Effector CD4-positive, alpha-beta T cell (primary cell): ENCODE data around the gene CNN2.

Experiments
- DNase-seq: peaks from one replicate; pipeline ENCODE4 v3.0.0-alpha.2; 2020

The CNN2 gene

GRCh38 chr19:996051-996838 is 30.2 kb upstream of the CNN2 start:
- DNase-seq, result peak; percentile 85

DNA sequence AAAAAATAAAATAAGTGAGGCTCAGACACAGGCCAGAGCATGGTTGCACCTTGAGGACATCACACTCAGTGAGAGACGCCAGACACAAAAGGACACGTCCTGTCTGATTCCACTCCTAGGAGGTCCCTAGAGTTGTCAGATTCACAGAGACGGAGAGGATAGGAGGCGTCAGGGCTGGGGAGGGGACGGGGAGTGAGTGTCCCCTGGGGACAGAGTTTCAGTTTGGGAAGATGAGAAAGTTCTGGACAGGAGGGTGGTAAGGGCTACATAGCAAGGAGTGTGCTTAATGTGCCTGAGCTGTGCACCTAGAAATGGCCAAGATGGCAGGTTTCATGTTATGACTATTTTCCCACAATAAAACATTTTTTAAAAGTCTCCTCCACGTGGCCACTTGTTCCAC is 28.3 kb upstream of the CNN2 start:
- DNase-seq, result no peak

DNA sequence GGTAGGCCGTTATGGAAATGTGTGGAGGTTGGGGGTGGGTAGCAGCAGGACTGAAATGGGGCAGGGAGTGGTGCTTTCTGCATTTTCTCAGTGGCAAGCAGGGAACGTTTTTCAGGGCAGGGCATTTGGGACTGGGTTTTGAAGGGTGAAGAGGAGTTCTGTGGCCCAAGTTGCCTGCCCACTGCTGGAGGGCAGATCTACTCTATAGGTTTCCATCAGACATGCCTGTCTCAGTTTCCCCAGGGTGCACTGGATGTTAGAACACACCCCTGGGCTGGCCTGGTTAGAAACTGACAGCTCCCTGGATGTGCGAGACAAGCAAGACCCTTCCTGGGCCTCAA is 27.1 kb upstream of the CNN2 start:
- no peak for DNase-seq

DNA sequence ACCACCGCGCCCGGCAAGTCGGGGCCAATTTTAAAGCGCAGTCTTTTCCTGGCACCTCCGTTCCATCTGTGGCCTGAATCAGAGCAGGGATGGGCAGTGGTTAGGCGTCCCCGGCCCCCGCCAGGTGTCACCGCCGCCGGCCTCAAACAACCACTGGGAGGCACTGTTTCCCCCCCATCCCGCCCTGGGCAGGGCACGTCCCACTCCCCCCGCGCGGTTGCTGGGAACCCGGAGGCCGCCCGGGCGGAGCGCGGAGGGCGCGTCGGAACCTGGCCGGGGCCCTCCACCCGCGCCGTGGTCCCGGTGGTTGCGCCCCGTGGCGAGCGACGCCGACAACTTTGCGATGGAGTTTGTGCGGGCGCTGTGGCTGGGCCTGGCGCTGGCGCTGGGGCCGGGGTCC is 26.3 kb upstream of the CNN2 start, which contains the start of gene GRIN3B:
Gene GRIN3B, plus strand, starts transcription at position 325 of the 400 bp plus-strand sequence. Its CDS starts 19 bp downstream, at position 344.
- peak; percentile 41 for DNase-seq

DNA sequence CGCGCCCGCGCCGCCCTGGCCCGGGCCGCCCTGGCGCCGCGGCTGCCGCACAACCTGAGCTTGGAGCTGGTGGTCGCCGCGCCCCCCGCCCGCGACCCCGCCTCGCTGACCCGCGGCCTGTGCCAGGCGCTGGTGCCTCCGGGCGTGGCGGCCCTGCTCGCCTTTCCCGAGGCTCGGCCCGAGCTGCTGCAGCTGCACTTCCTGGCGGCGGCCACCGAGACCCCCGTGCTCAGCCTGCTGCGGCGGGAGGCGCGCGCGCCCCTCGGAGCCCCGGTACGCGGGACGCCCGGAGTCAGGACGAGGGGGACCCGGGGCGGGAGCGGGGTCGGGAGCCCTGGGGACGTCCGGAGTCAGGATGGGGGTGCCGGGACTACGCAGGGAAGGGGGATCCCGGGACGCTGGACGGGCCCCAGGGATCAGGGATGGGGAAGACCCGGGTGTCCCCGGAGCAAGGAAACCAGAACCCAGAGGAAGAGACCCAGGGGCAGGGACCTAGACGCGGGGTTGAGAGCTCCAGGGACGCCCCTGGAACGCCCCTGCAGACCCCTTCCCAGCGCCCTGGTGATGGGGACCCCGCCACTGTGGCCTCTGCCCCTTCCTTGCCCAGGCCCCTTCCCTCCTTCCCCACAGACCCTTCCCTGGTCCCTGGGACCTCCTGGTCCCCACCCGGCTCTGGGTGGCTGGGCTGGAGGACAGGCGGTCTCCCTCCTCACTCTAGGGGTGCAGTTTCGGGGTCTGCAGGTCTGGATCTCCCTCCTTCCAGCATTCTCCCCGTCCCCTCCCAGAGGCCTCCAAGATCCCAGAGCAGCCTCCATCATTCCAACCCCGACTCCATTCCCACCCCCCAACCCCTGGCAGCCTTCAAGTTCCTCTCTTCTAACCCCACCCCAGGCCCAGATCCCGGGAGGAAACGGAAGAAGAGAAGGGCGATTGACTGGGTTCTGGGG is 25.5 kb upstream of the CNN2 start:
- DNase-seq, result no peak

DNA sequence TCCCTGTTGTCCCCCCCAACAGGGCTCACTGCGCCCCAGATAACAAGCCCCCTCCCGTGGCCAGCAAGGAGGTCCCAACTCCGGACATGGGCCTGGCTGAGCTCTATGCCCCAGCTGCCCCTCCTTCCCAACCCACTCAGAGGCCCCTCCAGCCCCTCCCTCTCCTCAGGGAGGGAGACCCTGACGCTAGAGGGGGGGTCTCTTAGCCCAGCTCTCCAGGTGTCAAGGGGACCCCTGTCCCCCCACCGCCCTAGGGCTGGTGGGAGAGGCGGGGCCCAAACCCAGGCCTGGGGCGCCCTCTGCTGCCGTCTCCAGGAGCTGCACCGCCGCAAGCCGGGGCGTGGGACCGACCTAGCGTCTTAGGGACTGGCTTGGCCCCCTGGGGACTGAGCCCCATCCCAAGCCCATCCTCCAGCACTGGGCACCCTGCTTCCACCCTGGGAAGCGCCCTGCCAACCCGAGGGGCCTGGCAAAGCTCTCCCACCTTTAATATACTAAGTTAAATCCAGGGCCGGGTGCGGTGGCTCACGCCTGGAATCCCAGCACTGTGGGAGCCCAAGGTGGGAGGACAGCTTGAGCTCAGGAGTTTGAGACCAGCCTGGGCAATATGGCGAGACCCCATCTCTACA is 24.8 kb upstream of the CNN2 start:
- peak; percentile 65 for DNase-seq

- no peak for DNase-seq
Observed at GRCh38 chr19:1002600-1002999, 23.8 kb upstream of the CNN2 start.

DNA sequence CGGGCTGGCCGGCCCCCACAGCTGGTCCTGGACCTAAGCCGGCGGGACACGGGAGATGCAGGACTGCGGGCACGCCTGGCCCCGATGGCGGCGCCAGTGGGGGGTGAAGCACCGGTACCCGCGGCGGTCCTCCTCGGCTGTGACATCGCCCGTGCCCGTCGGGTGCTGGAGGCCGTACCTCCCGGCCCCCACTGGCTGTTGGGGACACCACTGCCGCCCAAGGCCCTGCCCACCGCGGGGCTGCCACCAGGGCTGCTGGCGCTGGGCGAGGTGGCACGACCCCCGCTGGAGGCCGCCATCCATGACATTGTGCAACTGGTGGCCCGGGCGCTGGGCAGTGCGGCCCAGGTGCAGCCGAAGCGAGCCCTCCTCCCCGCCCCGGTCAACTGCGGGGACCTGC is 23.1 kb upstream of the CNN2 start:
- DNase-seq, result no peak

GRCh38 chr19:1004204-1004802 is 22.1 kb upstream of the CNN2 start:
- DNase-seq, result no peak

DNA sequence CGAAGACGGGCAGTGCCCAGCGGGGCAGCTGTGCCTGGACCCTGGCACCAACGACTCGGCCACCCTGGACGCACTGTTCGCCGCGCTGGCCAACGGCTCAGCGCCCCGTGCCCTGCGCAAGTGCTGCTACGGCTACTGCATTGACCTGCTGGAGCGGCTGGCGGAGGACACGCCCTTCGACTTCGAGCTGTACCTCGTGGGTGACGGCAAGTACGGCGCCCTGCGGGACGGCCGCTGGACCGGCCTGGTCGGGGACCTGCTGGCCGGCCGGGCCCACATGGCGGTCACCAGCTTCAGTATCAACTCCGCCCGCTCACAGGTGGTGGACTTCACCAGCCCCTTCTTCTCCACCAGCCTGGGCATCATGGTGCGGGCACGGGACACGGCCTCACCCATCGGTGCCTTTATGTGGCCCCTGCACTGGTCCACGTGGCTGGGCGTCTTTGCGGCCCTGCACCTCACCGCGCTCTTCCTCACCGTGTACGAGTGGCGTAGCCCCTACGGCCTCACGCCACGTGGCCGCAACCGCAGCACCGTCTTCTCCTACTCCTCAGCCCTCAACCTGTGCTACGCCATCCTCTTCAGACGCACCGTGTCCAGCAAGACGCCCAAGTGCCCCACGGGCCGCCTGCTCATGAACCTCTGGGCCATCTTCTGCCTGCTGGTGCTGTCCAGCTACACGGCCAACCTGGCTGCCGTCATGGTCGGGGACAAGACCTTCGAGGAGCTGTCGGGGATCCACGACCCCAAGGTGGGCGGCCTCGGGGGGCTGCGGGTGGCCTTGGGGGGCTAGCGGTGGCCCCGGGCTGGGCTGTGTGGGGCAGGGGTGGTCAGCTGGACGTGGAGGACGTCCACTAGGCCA is 21.4 kb upstream of the CNN2 start:
- DNase-seq, result no peak

- no peak for DNase-seq
Observed at GRCh38 chr19:1006711-1007398, 19.6 kb upstream of the CNN2 start.

- DNase-seq, result no peak
Observed at GRCh38 chr19:1007399-1008251, 18.8 kb upstream of the CNN2 start.

GRCh38 chr19:1008268-1009040 is 18.0 kb upstream of the CNN2 start:
- DNase-seq, result no peak

- DNase-seq, result no peak
Observed at GRCh38 chr19:1009041-1009980, 17.1 kb upstream of the CNN2 start.

DNA sequence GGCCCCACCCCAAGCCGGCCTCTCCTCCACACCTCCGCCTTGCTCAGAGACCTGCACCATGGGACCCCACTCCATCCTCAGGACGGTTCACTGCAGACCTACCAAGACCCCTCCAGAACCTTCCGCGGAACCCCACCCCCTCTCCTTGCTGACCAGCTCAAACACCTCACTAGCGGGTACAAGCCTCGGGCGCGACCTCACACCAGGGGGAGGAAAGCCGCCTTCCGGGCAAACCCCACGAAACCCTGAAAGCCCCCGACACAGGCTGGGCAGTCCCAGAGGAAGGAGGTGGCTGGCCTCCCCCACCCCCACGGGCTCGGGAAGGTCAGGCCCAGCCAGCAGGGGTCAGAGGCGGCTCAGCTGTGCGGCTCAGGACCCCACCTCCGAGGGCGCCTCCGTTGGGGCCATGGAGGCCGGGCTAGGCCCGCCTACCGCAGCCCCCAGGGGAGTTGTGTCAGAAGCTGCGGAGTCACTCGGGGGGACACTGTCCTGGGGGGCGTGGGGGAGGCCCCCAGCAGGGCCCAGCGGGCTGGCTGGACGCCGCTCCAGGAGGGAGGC is 16.3 kb upstream of the CNN2 start:
- no peak for DNase-seq

DNA sequence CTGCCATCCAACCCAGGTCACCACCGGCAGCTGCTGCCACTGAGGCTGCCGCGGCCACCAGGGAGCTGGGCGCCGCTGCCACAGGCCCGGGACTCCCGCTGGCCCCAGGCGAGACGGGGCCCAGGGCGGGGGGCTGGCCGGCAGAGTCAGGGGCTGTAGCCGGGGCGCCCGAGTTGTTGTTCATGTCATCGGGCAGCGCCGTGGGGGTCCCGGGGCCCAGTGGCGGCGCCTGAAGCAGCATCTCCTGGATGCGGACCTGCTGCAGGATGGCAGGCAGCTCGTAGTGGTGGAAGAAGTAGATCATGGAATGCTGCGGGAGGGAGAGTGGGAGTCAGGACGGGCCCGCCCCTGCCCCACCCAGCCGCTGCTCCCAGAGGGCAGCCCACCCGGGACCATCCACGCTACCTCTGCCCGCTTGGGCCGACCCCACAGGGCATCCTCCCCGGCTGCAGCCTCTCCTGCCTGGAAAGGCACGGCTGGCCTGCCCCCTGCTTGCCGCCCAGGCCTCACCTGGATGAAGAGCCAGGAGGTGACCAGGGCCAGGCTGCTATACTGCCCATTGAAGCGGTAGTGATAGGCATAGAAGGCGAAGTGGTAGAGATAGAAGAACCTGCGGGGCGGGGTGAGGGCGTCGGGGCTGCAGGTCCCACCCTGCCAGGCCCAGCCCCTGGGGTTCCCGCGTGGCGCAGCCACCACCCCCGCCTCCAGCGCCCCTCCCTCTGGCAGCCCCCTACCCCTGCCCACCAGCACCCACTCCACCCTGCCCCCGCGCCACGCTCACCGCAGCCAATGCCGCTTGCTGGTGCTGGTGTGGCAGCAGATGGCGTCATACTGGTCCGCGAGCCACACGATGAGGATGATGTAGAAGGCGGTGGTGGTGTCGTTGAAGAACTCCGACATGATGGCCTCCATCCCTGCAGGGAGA is 15.6 kb upstream of the CNN2 start:
- no peak for DNase-seq

- no peak for DNase-seq
Observed at GRCh38 chr19:1011831-1012333, 14.5 kb upstream of the CNN2 start.
